Measurements from ENCODE around the gene PAQR9. TPM values are rescaled to one million over a fixed set of nuclear protein-coding genes. Genes with fewer than 3 reads are reported as not detected.

PAQR9 gene
- total and polyA plus RNA-seq, 2 donors (not counting 3 experiments of a cell fraction or from before 2014, with no cell fraction given), result not detected

DNA sequence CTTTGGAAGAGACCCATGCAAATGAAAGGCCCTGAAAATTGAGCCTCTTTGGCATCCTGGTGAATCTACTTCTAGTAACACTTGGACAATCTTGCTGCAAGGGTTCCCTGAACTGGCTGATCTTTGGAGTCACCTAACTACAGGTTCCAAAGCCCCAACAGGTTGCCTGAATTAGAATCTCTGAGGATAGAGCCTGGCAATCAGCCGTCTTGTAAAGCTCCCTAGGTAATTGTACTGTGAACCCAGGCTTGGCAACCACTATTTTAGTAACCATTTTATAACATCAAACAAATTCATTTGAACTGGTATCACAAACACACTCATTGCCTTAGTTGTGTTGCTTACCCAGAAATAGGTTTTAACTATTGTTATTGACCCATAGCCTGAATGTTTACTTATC lies 20.1 kb downstream of the PAQR9 start:
- FAIRE-seq, result no peak

More for the DNA sequence above, 20.1 kb downstream of the PAQR9 start:
- dilution Hi-C loops (cut with MboI; ENCODE audit: extremely low pct_ligation_motif_present, low sequenced_read_pairs) (no loop called here), intact Hi-C loops (cut with micrococcal nuclease) (no loop called here)
- Histone ChIP-seq H4K20me1 (replicated peaks; ENCODE audit: control insufficient read depth, extremely low read depth, insufficient read depth, low read length) (no peaks in the 10 kb centered on the region), H3K4me1 (ENCODE audit: control insufficient read depth, extremely low read depth, insufficient read depth, low read length) (no peaks in the 10 kb centered on the region), H2AFZ (ENCODE audit: low read depth, low read length) (no peak overlapping the region), H3K79me2 (ENCODE audit: control insufficient read depth, insufficient read depth, low read length) (no peaks in the 10 kb centered on the region), H3K9me3 (replicated peaks; ENCODE audit: control insufficient read depth, insufficient read depth, low read length) (no peaks in the 10 kb centered on the region), H3K27me3 (ENCODE audit: control insufficient read depth in 2 of 2, insufficient read depth in 2 of 2, low read length in 2 of 2) (peaks cover 30 to 53% of the 10 kb centered on the region in 2 experiments), H3K9me1 (replicated peaks; ENCODE audit: control insufficient read depth, extremely low read depth, insufficient read depth, low read length) (no peaks in the 10 kb centered on the region), H3K36me3 (ENCODE audit: control insufficient read depth in 2 of 2, extremely low read depth in 1 of 2, insufficient read depth in 2 of 2, low read length in 2 of 2) (no peaks in the 10 kb centered on the region), H3K27ac (ENCODE audit: insufficient read depth, low read depth, low read length) (no peak overlapping the region), H3K4me3 (replicated peaks in 1 of 3; ENCODE audit: insufficient read depth in 1 of 3, low read depth in 1 of 3, low read length in 3 of 3) (no peak overlapping the region), H3K9ac (replicated peaks; ENCODE audit: extremely low read depth, insufficient read depth, low read length) (no peak overlapping the region), H3K4me2 (ENCODE audit: insufficient read depth, low read length) (no peak overlapping the region)
- TF ChIP-seq POLR2A (IDR thresholded peaks at IDR 0.05; ENCODE audit: low read depth, low read length) (no peak), POLR2AphosphoS5 (IDR thresholded peaks at IDR 0.05; ENCODE audit: insufficient read depth, low read depth, low read length) (no peak), EZH2 (IDR thresholded peaks at IDR 0.05; ENCODE audit: borderline replicate concordance, low read depth, low read length, severe bottlenecking) (no peak), GATA2 (IDR thresholded peaks at IDR 0.05; ENCODE audit: insufficient read depth, insufficient read length, low read depth, low read length) (no peak), MYC (IDR thresholded peaks at IDR 0.05; ENCODE audit: low read depth, low read length) (no peak), JUN (IDR thresholded peaks at IDR 0.05; ENCODE audit: borderline replicate concordance, insufficient read depth, insufficient read length, low read depth) (no peak), FOS (IDR thresholded peaks at IDR 0.05; ENCODE audit: borderline replicate concordance, insufficient read depth, low read length) (no peak), CTCF (IDR thresholded peaks at IDR 0.05; ENCODE audit: extremely low read depth in 1 of 2, insufficient read depth in 1 of 2, low read depth in 1 of 2, low read length in 2 of 2) (no peak)
- TF ChIP-seq, protein P1, sequence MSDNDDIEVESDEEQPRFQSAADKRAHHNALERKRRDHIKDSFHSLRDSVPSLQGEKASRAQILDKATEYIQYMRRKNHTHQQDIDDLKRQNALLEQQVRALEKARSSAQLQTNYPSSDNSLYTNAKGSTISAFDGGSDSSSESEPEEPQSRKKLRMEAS (IDR thresholded peaks at IDR 0.05; ENCODE audit: insufficient read depth, insufficient read length), result no peak
- no TSS peak for BruUV-seq (replicated peaks)
- CTCF ChIA-PET, result interaction anchor here (0.6 kb wide), 1 partner anchor 64 kb away, joined by 3 read pairs; no protein-coding TSS in a partner anchor
- POLR2A ChIA-PET, result no interaction called here
- no peak for DNase-seq (ENCODE audit: low read depth, low spot score)

Measured in endothelial cell of umbilical vein (primary cell).